GM12892 (cell line): Measurements from ENCODE around the gene TCF20.

Source experiments
- DNase-seq: peaks from one replicate; pipeline ENCODE4 v3.0.0; 2011; ENCODE audit not compliant: insufficient read length
- FAIRE-seq: peaks from 2 replicates; lab custom pipeline; 2011; peaks lifted over from hg19 to GRCh38; lab: Jason Lieb, UNC
- POLR2A ChIP-seq: IDR thresholded peaks from 2 replicates; pipeline ENCODE4 v1.6.1; 2011; ENCODE audit warnings: low read depth, low read length, control low read depth
- POLR2AphosphoS5 ChIP-seq: IDR thresholded peaks from 2 replicates; pipeline ENCODE4 v1.6.1; 2011; ENCODE audit warnings: low read depth, low read length, control low read depth
- TAF1 ChIP-seq: IDR thresholded peaks from 2 replicates; pipeline ENCODE4 v1.6.1; 2011; ENCODE audit warnings: low read depth, mild to moderate bottlenecking, control low read depth, low read length, borderline replicate concordance

Gene TCF20

GRCh38 chr22:42285604-42286003, 15.2 kb upstream of the TCF20 start:
- FAIRE-seq, result no peak
- DNase-seq, result no peak
- TF ChIP-seq POLR2AphosphoS5 (no peak), TAF1 (no peak), POLR2A (no peak)

- no peak for FAIRE-seq
- no peak for DNase-seq
- TF ChIP-seq TAF1, result no peak
- no peak for TF ChIP-seq POLR2A
- TF ChIP-seq POLR2AphosphoS5, result no peak
Measured at GRCh38 chr22:42284643-42285181, 14.3 kb upstream of the TCF20 start.

GRCh38 chr22:42284202-42284591, 13.7 kb upstream of the TCF20 start:
- TF ChIP-seq POLR2AphosphoS5, result no peak
- no peak for TF ChIP-seq POLR2A
- no peak for TF ChIP-seq TAF1
- no peak for FAIRE-seq
- DNase-seq, result no peak

DNA sequence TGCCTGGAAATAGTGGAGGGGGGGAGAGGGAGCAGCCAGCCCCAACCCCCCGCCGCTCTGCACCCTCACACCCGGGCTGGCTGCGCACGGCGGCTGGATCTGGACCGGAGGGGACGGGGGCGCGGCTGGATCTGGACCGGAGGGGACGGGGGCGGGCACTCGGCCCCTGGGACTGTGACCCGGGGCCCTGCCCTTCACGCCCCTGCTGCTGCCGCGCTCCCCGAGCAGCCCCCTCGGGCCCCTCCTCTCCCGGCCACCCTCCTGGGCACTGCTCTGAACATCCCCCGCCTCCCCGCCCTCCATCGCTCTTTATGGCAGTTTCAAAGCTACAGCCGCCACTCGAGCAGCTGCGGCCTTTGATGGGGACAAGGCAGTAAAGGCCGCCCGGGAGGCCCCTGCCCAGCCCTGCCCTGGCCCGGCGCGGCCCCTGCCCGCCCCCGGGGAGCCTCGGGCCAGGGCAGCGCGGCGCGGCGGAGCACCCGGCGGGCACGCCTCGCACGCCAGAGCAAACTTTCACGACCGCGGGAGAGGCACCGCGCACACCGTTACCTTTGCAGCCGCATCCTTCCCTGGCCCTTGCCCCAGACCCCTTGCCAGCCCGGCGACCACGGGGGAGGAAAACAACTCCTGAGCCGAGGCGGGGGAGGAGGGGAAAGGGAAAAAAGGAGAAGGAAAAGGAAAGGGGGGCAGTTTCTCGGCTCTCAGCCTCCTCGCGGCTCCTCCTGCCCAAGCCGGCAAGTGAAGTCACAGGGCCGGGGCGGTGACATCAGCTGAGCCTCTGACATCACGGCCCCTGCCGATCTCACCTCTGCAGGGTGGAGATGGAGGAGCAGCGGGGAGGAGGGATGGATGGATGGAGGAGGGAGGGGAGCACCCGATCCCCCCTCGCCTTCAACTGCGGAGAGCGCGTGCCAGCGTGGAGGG, 13.1 kb upstream of the TCF20 start:
- DNase-seq (no peak), FAIRE-seq (no peak)
- TF ChIP-seq POLR2A (no peak), TAF1 (no peak), POLR2AphosphoS5 (no peak)

- DNase-seq (no peak), FAIRE-seq (no peak)
- no peak for TF ChIP-seq POLR2A
- TF ChIP-seq TAF1, result no peak
- no peak for TF ChIP-seq POLR2AphosphoS5
Measured at GRCh38 chr22:42282943-42283277, 12.5 kb upstream of the TCF20 start.

DNA sequence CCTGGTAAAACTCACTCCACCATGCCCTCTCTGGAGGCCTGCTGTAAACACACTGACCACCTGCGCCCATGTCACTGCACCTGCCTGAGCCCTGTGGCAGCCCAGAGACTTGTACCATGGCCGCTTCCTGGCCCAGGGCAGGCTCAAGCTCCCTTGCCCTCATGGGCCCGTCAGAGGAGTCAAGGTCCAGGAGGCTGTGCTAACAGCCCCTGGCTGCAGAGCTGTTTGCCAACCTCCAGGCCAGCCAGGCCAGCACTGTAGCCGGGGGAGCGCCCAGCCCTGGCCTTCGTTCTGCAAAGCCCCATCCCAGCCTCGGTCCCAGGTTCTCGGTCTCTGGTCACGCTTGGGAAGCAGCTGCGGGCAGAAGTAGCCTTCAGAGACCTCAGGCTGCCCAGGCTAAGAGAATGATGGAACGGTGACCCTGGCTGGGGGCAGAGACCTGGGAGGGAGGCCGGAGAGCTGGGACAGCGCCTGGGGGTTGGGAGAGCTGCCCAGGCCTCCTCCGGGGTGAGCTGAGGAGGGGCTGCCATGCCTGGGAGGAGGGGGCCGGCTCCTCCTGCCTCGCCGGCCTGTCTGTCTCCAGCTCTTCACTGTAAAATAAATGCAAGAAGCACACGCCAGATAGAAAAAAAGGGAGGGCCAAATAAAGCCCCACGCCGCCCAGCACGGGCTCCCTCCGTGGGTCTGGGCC, 11.9 kb upstream of the TCF20 start:
- FAIRE-seq (no peak), DNase-seq (no peak)
- TF ChIP-seq POLR2AphosphoS5 (no peak), TAF1 (no peak), POLR2A (no peak)

- no peak for TF ChIP-seq POLR2AphosphoS5
- TF ChIP-seq TAF1, result no peak
- no peak for TF ChIP-seq POLR2A
- FAIRE-seq (no peak), DNase-seq (no peak)
Measured at GRCh38 chr22:42281706-42282251, 11.3 kb upstream of the TCF20 start.

DNA sequence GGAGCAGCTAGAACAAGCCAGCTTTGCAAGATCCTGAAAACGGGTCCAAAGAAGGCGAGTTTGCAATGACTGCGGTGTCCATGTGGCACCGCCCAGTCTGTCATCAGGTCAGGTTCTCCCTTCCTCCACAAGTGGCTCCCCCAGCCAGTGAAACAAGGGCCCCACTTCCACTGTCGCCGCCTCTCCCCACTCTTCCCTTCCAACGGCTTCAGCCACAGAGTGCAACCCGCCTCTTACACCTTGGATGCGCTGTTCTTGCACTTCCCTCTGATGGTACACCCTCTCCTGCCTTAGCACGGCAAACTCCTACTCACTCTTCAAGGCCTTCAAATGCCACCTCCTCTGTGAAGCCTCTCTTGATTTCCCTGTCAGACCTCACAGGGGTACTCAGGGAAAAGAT, 10.8 kb upstream of the TCF20 start:
- DNase-seq, result no peak
- no peak for FAIRE-seq
- TF ChIP-seq TAF1, result no peak
- no peak for TF ChIP-seq POLR2AphosphoS5
- TF ChIP-seq POLR2A, result no peak

DNA sequence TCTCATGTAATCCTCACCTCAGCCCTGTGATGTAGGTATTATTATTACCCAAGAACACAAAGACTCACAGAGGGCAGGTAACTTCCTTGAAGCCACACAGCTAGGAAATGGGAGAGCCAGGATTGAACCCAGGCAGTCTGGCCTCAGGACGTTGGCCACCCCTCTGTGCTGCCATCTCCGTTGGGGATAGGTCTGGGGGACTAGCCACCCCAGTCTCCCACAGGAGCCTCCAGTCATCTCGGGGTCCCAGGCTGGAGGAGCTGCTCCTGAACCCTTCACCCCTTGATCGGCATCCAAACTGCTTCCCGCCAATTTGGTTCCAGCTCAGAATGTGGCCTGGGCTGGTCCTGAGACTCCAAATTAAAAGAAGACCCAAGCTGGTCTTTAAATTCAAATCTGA, 10.4 kb upstream of the TCF20 start:
- no peak for DNase-seq
- no peak for FAIRE-seq
- TF ChIP-seq TAF1 (no peak), POLR2AphosphoS5 (no peak), POLR2A (no peak)

- TF ChIP-seq TAF1, result no peak
- no peak for TF ChIP-seq POLR2A
- TF ChIP-seq POLR2AphosphoS5, result no peak
- DNase-seq, result no peak
- peak; percentile 36 for FAIRE-seq
Measured at GRCh38 chr22:42280140-42280539, 9.7 kb upstream of the TCF20 start.

- FAIRE-seq, result no peak
- no peak for DNase-seq
Measured at GRCh38 chr22:42279425-42280020, 9.1 kb upstream of the TCF20 start.

More at GRCh38 chr22:42279425-42280020, 9.1 kb upstream of the TCF20 start:
- TF ChIP-seq POLR2AphosphoS5 (no peak), POLR2A (no peak), TAF1 (no peak)
